B cell (primary cell): ENCODE measurements around the gene MCEE. TPM values are rescaled to one million over a fixed set of nuclear protein-coding genes. Genes with fewer than 3 reads are reported as not detected.

Experiments
- ATAC-seq: fragments of 200-7000 bp; cut with Tn5 transposase; one replicate; pipeline ENCODE4 v1.10.0; 2021; ENCODE audit warnings: low read depth, mild to moderate bottlenecking, moderate number of reproducible peaks, moderate library complexity
- CTCF ChIA-PET: fragments of 350-600 bp; sonication (Branson Sonifier 250); formaldehyde crosslinking; loops from one replicate; lab custom pipeline; 2021; ENCODE audit warnings: antibody characterized with exemption, inconsistent platforms; lab: Charles Lee
- POLR2A ChIA-PET: fragments of 350-600 bp; sonication (Branson Sonifier 250); formaldehyde crosslinking; loops from one replicate; lab custom pipeline; 2021; ENCODE audit warnings: antibody characterized with exemption; lab: Charles Lee
- DNase-seq: peaks from one replicate; pipeline ENCODE4 v3.0.0; 2013
- H2AFZ ChIP-seq: 2 replicates; pipeline ENCODE4 v1.6.1; 2012; ENCODE audit warnings: mild to moderate bottlenecking, low read depth, low read length; ENCODE audit not compliant: insufficient read depth, poor library complexity, severe bottlenecking
- H3K27ac ChIP-seq, 2 donors: 1 replicate in 1 of 2; 2 replicates in 1 of 2; pipeline ENCODE4 v1.5.1; 2012 to 2013; ENCODE audit warnings: low read length in 2 of 2, mild to moderate bottlenecking in 2 of 2, moderate library complexity in 1 of 2
- H3K27me3 ChIP-seq, 4 experiments: fragments of 200-600 bp in 1 of 4; sonication (generic) in 1 of 4; replicated peaks in 1 of 4; 1 replicate in 2 of 4; 2 replicates in 2 of 4; pipeline versions ENCODE4 v1.6.1 to v1.7.0; 2013 to 2016; ENCODE audit warnings: low read length in 3 of 4, mild to moderate bottlenecking in 2 of 4, mixed read lengths in 1 of 4, moderate library complexity in 1 of 4; ENCODE audit not compliant: insufficient read depth in 4 of 4, control insufficient read depth in 3 of 4; ENCODE audit errors: control extremely low read depth in 1 of 4
- H3K36me3 ChIP-seq, 2 experiments: replicated peaks in 1 of 2; 1 replicate in 1 of 2; 2 replicates in 1 of 2; pipeline versions ENCODE4 v1.6.1 to v1.7.1; 2013; ENCODE audit warnings: low read length in 1 of 2; ENCODE audit not compliant: insufficient read depth in 2 of 2, control insufficient read depth in 1 of 2; ENCODE audit errors: control extremely low read depth in 1 of 2, extremely low read depth in 1 of 2
- H3K4me1 ChIP-seq, 2 donors: fragments of 200-600 bp in 1 of 2; sonication (generic) in 1 of 2; 1 replicate in 1 of 2; 2 replicates in 1 of 2; pipeline versions ENCODE4 v1.5.1 to v1.6.1; 2013 to 2017; ENCODE audit warnings: low read length in 2 of 2; ENCODE audit not compliant: control insufficient read depth in 2 of 2, insufficient read depth in 2 of 2
- H3K4me2 ChIP-seq: replicated peaks from 2 replicates; pipeline ENCODE3; 2012; ENCODE audit warnings: mild to moderate bottlenecking, low read depth, low read length; ENCODE audit not compliant: poor library complexity, severe bottlenecking
- H3K4me3 ChIP-seq, 5 experiments: fragments of 200-600 bp in 1 of 5; sonication (generic) in 1 of 5; 1 replicate in 3 of 5; 2 replicates in 2 of 5; pipeline versions ENCODE4 v1.5.1 to v1.7.0; 2011 to 2016; ENCODE audit warnings: low read length in 4 of 5, mild to moderate bottlenecking in 4 of 5, low read depth in 2 of 5, control low read depth in 1 of 5, moderate library complexity in 1 of 5; ENCODE audit not compliant: insufficient read depth in 1 of 5; ENCODE audit errors: control extremely low read depth in 1 of 5, extremely low read depth in 1 of 5
- H3K79me2 ChIP-seq: fragments of 200-600 bp; sonication (generic); one replicate; pipeline ENCODE4 v1.6.0; 2016; ENCODE audit warnings: low read length; ENCODE audit not compliant: control insufficient read depth, insufficient read depth
- H3K9ac ChIP-seq: fragments of 200-600 bp; sonication (generic); 2 replicates; pipeline ENCODE4 v1.6.1; 2017; ENCODE audit warnings: mild to moderate bottlenecking, low read length, moderate library complexity
- H3K9me3 ChIP-seq, 3 donors: one replicate each; pipeline versions ENCODE4 v1.6.1 to v1.7.1; 2013; ENCODE audit warnings: low read length in 2 of 3; ENCODE audit not compliant: control insufficient read depth in 2 of 3, insufficient read depth in 1 of 3; ENCODE audit errors: control extremely low read depth in 1 of 3
- H4K20me1 ChIP-seq: 2 replicates; pipeline ENCODE4 v1.6.0; 2012; ENCODE audit warnings: mild to moderate bottlenecking, low read length; ENCODE audit not compliant: insufficient read depth, control insufficient read depth, poor library complexity, severe bottlenecking
- H3K27ac Mint-ChIP-seq: one replicate; pipeline ENCODE4 v1.8.0; 2021; ENCODE audit warnings: mixed read lengths
- H3K27me3 Mint-ChIP-seq: one replicate; pipeline ENCODE4 v1.8.0; 2021; ENCODE audit warnings: mixed read lengths
- H3K4me1 Mint-ChIP-seq: one replicate; pipeline ENCODE4 v1.8.0; 2021; ENCODE audit warnings: mixed read lengths
- H3K4me3 Mint-ChIP-seq: one replicate; pipeline ENCODE4 v1.8.0; 2021; ENCODE audit warnings: mixed read lengths
- H3K9me3 Mint-ChIP-seq: one replicate; pipeline ENCODE4 v1.8.0; 2022; ENCODE audit warnings: mixed read lengths; ENCODE audit not compliant: insufficient read depth
- CTCF ChIP-seq: fragments of 200-600 bp; IDR thresholded peaks from one replicate; pipeline ENCODE4 v1.8.0; 2022; ENCODE audit warnings: antibody characterized with exemption, mild to moderate bottlenecking
- EZH2 ChIP-seq: IDR thresholded peaks from 2 replicates; pipeline ENCODE4 v1.6.1; 2012; ENCODE audit warnings: borderline replicate concordance, low read depth, mild to moderate bottlenecking, moderate library complexity, low read length; ENCODE audit not compliant: insufficient read depth, poor library complexity, severe bottlenecking
- WGBS: methylation state at CpG from one replicate; pipeline ENCODE4 v1.1.5; 2013; ENCODE audit warnings: missing lambda C conversion rate; ENCODE audit not compliant: insufficient coverage; 5-methylcytosine and 5-hydroxymethylcytosine counted together
- intact Hi-C: fragments of 100-400 bp; cut with micrococcal nuclease; formaldehyde crosslinking; loops from one replicate; pipeline ENCODE4 v1.10.0; 2022
- polyA plus RNA-seq: library from polyadenylated mRNA; depleted of rRNA; stranded (reverse); fragments of >200 nt; gene quantifications from 2 replicates; pipeline ENCODE4 v1.2.3, GENCODE V29; 2012
- total RNA-seq, 2 donors: library from RNA; stranded (reverse); fragments of 120-200 nt in 1 of 2; gene quantifications; 1 replicate in 1 of 2; 2 replicates in 1 of 2; pipeline versions ENCODE4 v1.2.3 to v1.2.4, GENCODE V29; 2013 to 2022

Gene MCEE
- total and polyA plus RNA-seq, 2 donors (not counting 1 experiment from before 2014, with no cell fraction given) = 13.1 to 17.6 TPM

GRCh38 chr2:71150082-71150816, 20.2 kb upstream of the MCEE start:
- H2AFZ ChIP-seq = no peak overlapping the region
- intact Hi-C loops = no loop called here
- H3K79me2 ChIP-seq = no peaks in the 10 kb centered on the region
- H3K36me3 ChIP-seq = peaks cover 21 to 46% of the 10 kb centered on the region in 2 experiments
- ChIA-PET POLR2A (no interaction called here), CTCF (interaction anchor here (1.5 kb wide), 1 partner anchor 148 kb away, joined by 3 read pairs; no protein-coding TSS in a partner anchor)
- ATAC-seq = no peak
- H3K4me3 ChIP-seq = no peak overlapping the region
- WGBS = 70% methylated on average over 2 of the region's 3 CpGs
- H3K4me1 ChIP-seq = no peaks in the 10 kb centered on the region
- H4K20me1 ChIP-seq = peaks cover 5% of the 10 kb centered on the region
- H3K4me2 ChIP-seq = no peak overlapping the region
- H3K9me3 ChIP-seq = no peaks in the 10 kb centered on the region
- no peak overlapping the region for H3K9ac ChIP-seq
- no peak for DNase-seq
- no peak overlapping the region for H3K27ac Mint-ChIP-seq
- no peaks in the 10 kb centered on the region for H3K27me3 Mint-ChIP-seq
- H3K27ac ChIP-seq = no peak overlapping the region
- no peak overlapping the region for H3K4me3 Mint-ChIP-seq
- H3K27me3 ChIP-seq = no peaks in the 10 kb centered on the region
- no peaks in the 10 kb centered on the region for H3K9me3 Mint-ChIP-seq
- TF ChIP-seq CTCF = no peak
- TF ChIP-seq EZH2 = no peak
- no peaks in the 10 kb centered on the region for H3K4me1 Mint-ChIP-seq

- no peaks in the 10 kb centered on the region for H3K27me3 Mint-ChIP-seq
- no peak overlapping the region for H3K27ac Mint-ChIP-seq
- Histone ChIP-seq H3K9me3 (no peaks in the 10 kb centered on the region), H3K9ac (no peak overlapping the region), H3K4me3 (no peak overlapping the region), H3K4me1 (no peaks in the 10 kb centered on the region), H2AFZ (no peak overlapping the region), H3K27ac (no peak overlapping the region), H4K20me1 (peaks cover 5% of the 10 kb centered on the region), H3K36me3 (peaks cover 23 to 63% of the 10 kb centered on the region in 2 experiments), H3K4me2 (no peak overlapping the region), H3K79me2 (no peaks in the 10 kb centered on the region), H3K27me3 (no peaks in the 10 kb centered on the region)
- no peak for TF ChIP-seq EZH2
- TF ChIP-seq CTCF = no peak
- intact Hi-C loops = no loop called here
- POLR2A ChIA-PET = no interaction called here
- no peaks in the 10 kb centered on the region for H3K9me3 Mint-ChIP-seq
- H3K4me1 Mint-ChIP-seq = no peaks in the 10 kb centered on the region
- WGBS = 100% methylated on average over 1 of the region's 2 CpGs
- ATAC-seq (no peak), DNase-seq (no peak)
- H3K4me3 Mint-ChIP-seq = no peak overlapping the region
- CTCF ChIA-PET = interaction anchor here (1.2 kb wide), 1 partner anchor 9 kb away, joined by 4 read pairs; no protein-coding TSS in a partner anchor
These were observed 18.6 kb upstream of the MCEE start for GRCh38 chr2:71148506-71149063.
